Activated CD4-positive, alpha-beta T cell treated with anti-CD3 and anti-CD28 coated beads, Interleukin-2, amount 50 U/mL, for 1 hour (primary cell): ENCODE data around the gene IGLON5.
A peak's percentile ranks its signal among the peaks of the same experiment; 100 is the strongest.

Experiments used
- DNase-seq: peaks from one replicate; pipeline ENCODE4 v3.0.0-alpha.2; 2020

Gene IGLON5

GRCh38 chr19:51339687-51340656 is 28.5 kb downstream of the IGLON5 start:
- peak; percentile 83 for DNase-seq

GRCh38 chr19:51341066-51341465 is 29.6 kb downstream of the IGLON5 start:
- DNase-seq: no peak

- no peak for DNase-seq
Measured at GRCh38 chr19:51341976-51342580, 30.6 kb downstream of the IGLON5 start, which contains the start of gene VSIG10L. Gene VSIG10L (minus strand): TSS chr19:51342139. CDS start chr19:51342124, 15 bp downstream.

- no peak for DNase-seq
Measured at GRCh38 chr19:51342631-51343569, 31.5 kb downstream of the IGLON5 start.

GRCh38 chr19:51345076-51345620 is 33.7 kb downstream of the IGLON5 start:
- no peak for DNase-seq

- no peak for DNase-seq
Measured at GRCh38 chr19:51346742-51347141, 35.3 kb downstream of the IGLON5 start.

- no peak for DNase-seq
Measured at GRCh38 chr19:51347209-51347928, 35.9 kb downstream of the IGLON5 start.

- DNase-seq: no peak
Measured at GRCh38 chr19:51351266-51351990, 40.0 kb downstream of the IGLON5 start.

- no peak for DNase-seq
Measured at GRCh38 chr19:51352783-51353360, 41.4 kb downstream of the IGLON5 start.

- DNase-seq: no peak
Measured at GRCh38 chr19:51354103-51354741, 42.8 kb downstream of the IGLON5 start.

- DNase-seq: no peak
Measured at GRCh38 chr19:51354742-51355148, 43.3 kb downstream of the IGLON5 start.

- no peak for DNase-seq
Measured at GRCh38 chr19:51356159-51356801, 44.8 kb downstream of the IGLON5 start.

GRCh38 chr19:51357952-51358351 is 46.5 kb downstream of the IGLON5 start:
- no peak for DNase-seq

- DNase-seq: no peak
Measured at GRCh38 chr19:51359294-51359693, 47.9 kb downstream of the IGLON5 start.

GRCh38 chr19:51361239-51361638 is 49.8 kb downstream of the IGLON5 start:
- no peak for DNase-seq

GRCh38 chr19:51364200-51365106 is 53.0 kb downstream of the IGLON5 start:
- no peak for DNase-seq

GRCh38 chr19:51365211-51365964 is 53.9 kb downstream of the IGLON5 start:
- no peak for DNase-seq

- DNase-seq: no peak
Measured at GRCh38 chr19:51365965-51366388, 54.5 kb downstream of the IGLON5 start, which contains the start of gene ETFB. Gene ETFB (minus strand): TSS chr19:51366388. CDS start chr19:51366326, 62 bp downstream.
